GM19043 (cell line): Measurements from ENCODE around the gene RASA2.

Experiments used
- ATAC-seq: cut with Tn5 transposase; IDR thresholded peaks from one replicate; pipeline ENCODE4 v1.9.1; 2021; ENCODE audit warnings: low read depth; ENCODE audit not compliant: unreplicated experiment

Gene RASA2

GRCh38 chr3:141557961-141558706, 71.3 kb downstream of the RASA2 start:
- ATAC-seq, result no peak

- no peak for ATAC-seq
These were observed 74.7 kb downstream of the RASA2 start for GRCh38 chr3:141561426-141562034.

- ATAC-seq, result no peak
These were observed 77.4 kb downstream of the RASA2 start for GRCh38 chr3:141564241-141564640.

GRCh38 chr3:141570068-141570467, 83.2 kb downstream of the RASA2 start:
- ATAC-seq, result no peak

GRCh38 chr3:141575879-141576743, 89.3 kb downstream of the RASA2 start:
- no peak for ATAC-seq

GRCh38 chr3:141576744-141577052, 89.9 kb downstream of the RASA2 start:
- ATAC-seq, result no peak

- no peak for ATAC-seq
These were observed 91.6 kb downstream of the RASA2 start for GRCh38 chr3:141578202-141578973.

GRCh38 chr3:141594357-141594756, 107.5 kb downstream of the RASA2 start:
- ATAC-seq, result no peak

- ATAC-seq, result no peak
These were observed 111.1 kb downstream of the RASA2 start for GRCh38 chr3:141597931-141598330.

- ATAC-seq, result no peak
These were observed 113.5 kb downstream of the RASA2 start for GRCh38 chr3:141600331-141600730.

- no peak for ATAC-seq
These were observed 115.9 kb downstream of the RASA2 start for GRCh38 chr3:141602706-141603105.

GRCh38 chr3:141603473-141604035, 116.7 kb downstream of the RASA2 start:
- ATAC-seq, result no peak

- ATAC-seq, result no peak
These were observed 119.1 kb downstream of the RASA2 start for GRCh38 chr3:141605883-141606282.

GRCh38 chr3:141608438-141608837, 121.6 kb downstream of the RASA2 start:
- no peak for ATAC-seq

GRCh38 chr3:141610939-141611338, 124.1 kb downstream of the RASA2 start:
- ATAC-seq, result no peak

- no peak for ATAC-seq
These were observed 131.5 kb downstream of the RASA2 start for GRCh38 chr3:141618103-141618910.

GRCh38 chr3:141618938-141619337, 132.1 kb downstream of the RASA2 start:
- no peak for ATAC-seq

- ATAC-seq, result no peak
These were observed 132.6 kb downstream of the RASA2 start for GRCh38 chr3:141619450-141619849.

GRCh38 chr3:141623691-141624090, 136.9 kb downstream of the RASA2 start:
- ATAC-seq, result no peak

GRCh38 chr3:141625506-141625905, 138.7 kb downstream of the RASA2 start:
- no peak for ATAC-seq
